GM21529 (cell line): ENCODE data around the gene TNFRSF12A.

ENCODE experiments used
- ATAC-seq: cut with Tn5 transposase; IDR thresholded peaks from one replicate; pipeline ENCODE4 v1.9.1; 2021; ENCODE audit not compliant: unreplicated experiment

TNFRSF12A gene

DNA sequence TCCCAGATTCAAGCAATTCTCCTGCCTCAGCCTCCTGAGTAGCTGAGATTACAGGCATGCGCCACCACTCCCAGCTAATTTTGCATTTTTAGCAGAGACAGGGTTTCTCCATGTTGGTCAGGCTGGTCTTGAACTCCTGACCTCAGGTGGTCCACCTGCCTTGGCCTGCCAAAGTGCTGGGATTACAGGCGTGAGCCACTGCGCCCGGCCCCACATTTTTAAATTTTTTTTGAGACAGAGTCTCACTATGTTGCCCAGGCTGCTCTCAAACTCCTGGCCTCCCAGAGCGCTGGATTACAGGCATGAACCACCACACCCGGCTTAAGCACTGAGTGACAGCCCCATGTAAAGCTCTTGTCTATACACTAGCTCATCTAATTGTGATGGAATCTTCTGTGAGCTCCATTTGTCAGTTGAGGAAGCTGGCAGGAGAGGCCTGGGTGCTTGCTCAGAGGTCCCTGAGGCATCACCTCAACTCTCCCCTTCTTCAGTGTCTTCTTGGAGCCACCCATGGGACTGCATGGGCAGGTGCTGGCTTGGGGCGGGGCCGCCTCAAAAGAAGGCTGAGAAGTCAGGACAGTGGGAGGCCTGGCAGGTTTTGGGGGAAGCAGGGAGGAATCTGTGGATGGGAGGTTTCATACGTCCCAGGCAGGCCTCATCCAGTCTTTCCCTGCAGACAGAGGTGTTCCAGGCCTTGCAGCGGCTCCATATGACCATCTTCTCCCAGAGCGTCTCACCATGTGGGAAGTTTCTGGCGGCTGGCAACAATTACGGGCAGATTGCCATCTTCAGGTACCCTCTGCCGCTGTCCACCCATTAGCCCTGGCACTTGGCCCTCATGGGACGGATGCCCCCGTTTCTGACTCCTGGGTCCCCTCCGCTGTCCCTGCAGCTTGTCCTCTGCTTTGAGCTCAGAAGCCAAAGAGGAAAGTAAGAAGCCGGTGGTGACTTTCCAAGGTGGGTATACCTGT is 5.1 kb downstream of the TNFRSF12A start:
- ATAC-seq = no peak

DNA sequence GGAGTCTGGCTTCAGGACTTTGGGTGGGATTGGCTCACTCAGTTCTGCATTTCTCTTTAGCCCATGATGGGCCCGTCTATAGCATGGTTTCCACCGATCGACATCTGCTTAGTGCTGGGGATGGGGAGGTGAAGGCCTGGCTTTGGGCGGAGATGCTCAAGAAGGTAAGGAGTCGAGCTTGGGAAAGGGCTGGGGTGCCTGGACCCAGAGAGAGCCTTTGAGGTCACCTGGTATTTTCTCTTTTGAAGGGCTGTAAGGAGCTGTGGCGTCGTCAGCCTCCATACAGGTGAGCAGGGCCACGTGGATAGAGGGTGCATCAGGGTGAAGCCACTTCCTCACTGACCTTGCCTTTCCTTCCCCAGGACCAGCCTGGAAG is 5.8 kb downstream of the TNFRSF12A start:
- ATAC-seq = no peak

- no peak for ATAC-seq
These were observed 6.7 kb downstream of the TNFRSF12A start for GRCh38 chr16:3026609-3027488.

- no peak for ATAC-seq
These were observed 7.3 kb downstream of the TNFRSF12A start for GRCh38 chr16:3027489-3027795.

GRCh38 chr16:3027983-3028715 is 8.0 kb downstream of the TNFRSF12A start:
- ATAC-seq = no peak

- no peak for ATAC-seq
These were observed 8.7 kb downstream of the TNFRSF12A start for GRCh38 chr16:3028716-3029319.

GRCh38 chr16:3029491-3030221 is 9.5 kb downstream of the TNFRSF12A start:
- ATAC-seq = no peak

- ATAC-seq = no peak
These were observed 10.3 kb downstream of the TNFRSF12A start for GRCh38 chr16:3030222-3031212.

- ATAC-seq = no peak
These were observed 12.5 kb downstream of the TNFRSF12A start for GRCh38 chr16:3032624-3033023.

- ATAC-seq = no peak
These were observed 15.3 kb downstream of the TNFRSF12A start for GRCh38 chr16:3035289-3035971.

GRCh38 chr16:3035972-3036725 is 16.0 kb downstream of the TNFRSF12A start:
- no peak for ATAC-seq

- no peak for ATAC-seq
These were observed 16.7 kb downstream of the TNFRSF12A start, which contains the start of gene BICDL2 for GRCh38 chr16:3036726-3037315. Gene BICDL2 (minus strand): TSS chr16:3036944. CDS start chr16:3035496, 1,448 bp downstream.

DNA sequence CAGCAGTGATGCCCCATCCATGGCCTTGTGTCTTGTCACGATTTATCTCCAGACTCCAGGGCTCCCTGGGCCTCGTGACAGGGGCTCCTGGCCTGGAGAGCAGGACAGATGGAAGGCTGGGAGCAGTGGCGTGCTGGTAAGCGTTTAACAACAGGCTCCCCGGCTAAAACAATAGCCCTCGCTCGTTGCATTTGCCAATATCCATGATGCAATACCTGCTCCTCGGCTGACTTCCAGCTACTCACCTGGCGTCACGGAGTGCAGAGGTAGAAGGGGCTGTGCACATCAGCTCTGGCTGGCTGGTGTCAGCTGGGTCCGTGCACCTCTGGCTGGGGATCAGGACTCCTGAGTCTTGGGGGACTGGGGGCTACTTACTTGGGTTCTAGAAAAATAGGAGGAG is 18.1 kb downstream of the TNFRSF12A start:
- ATAC-seq = no peak

DNA sequence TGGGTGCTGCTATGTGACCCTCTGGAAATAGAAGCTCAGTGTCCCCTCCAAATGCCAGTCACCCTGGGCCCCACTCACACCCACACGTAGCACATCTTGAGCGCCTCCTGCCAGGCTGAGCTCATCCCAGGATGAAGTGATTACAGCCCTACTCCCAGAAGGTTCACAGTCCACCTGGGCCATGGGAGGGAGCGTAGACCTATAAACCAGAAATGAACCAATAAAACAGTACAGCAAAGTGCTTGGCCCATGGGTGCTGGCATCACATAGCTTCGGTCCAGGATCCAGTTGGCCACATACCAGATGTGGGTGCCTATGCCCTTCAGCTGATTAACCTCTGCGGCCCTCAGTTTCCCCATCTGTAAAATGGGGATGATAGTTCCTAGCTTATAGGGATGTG is 18.7 kb downstream of the TNFRSF12A start:
- no peak for ATAC-seq

DNA sequence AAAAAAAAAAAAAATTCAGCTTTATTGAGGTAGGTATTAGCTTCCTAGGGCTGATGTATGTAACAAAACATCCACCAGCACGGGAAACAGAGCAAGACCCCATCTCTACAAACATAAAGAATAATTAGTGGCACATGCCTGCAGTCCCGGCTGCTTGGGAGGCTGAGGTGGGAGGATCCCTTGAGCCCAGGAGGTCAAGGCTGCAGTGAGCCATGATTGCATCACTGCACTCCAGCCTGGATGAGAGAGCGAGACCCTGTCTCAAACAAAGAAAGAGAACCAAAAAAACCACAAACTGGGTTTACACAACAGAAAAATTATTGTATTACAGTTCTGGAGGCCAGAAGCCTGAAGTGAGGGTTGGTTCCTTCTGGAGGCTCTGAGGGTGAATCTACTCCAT is 22.2 kb downstream of the TNFRSF12A start:
- no peak for ATAC-seq

DNA sequence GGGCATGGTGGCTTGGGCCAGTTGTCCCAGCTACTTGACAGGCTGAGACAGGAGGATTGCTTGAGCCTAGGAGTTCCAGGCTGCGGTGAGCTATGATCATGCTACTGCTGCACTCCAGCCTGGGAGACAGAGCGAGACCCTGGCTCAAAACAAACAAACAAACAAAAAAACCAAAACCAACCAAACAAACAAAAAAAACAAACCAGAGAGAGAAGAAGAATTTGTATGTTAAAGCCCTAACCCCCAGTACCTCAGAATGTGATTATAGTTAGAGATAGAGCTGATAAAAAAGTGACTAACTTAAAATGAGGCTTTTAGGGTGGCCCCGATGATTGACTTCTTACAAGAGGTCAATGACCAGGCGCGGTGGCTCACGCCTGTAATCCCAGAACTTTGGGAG is 24.5 kb downstream of the TNFRSF12A start:
- ATAC-seq = no peak
